Measurements from ENCODE around the gene SBNO1. TPM values are rescaled to one million over a fixed set of nuclear protein-coding genes. Genes with fewer than 3 reads are reported as not detected.

Gene SBNO1
- total RNA-seq, 4 donors from 2014 or later, result 18.6 to 26.4 (median 20.6) TPM

GRCh38 chr12:123280971-123281370 lies 83.7 kb downstream of the SBNO1 start:
- no peak for DNase-seq (ENCODE audit: low spot score)
- ATAC-seq (ENCODE audit: low FRiP score), result no peak
- TF ChIP-seq CTCF (IDR thresholded peaks at IDR 0.05), result no peak

GRCh38 chr12:123278101-123278627 lies 86.5 kb downstream of the SBNO1 start:
- ATAC-seq (ENCODE audit: low FRiP score) (no peak), DNase-seq (ENCODE audit: low spot score) (no peak)
- TF ChIP-seq CTCF (IDR thresholded peaks at IDR 0.05), result no peak

- no peak for TF ChIP-seq CTCF (IDR thresholded peaks at IDR 0.05)
- ATAC-seq (ENCODE audit: low FRiP score) (no peak), DNase-seq (ENCODE audit: low spot score) (no peak)
Observed at GRCh38 chr12:123273166-123273565, 91.5 kb downstream of the SBNO1 start.

- TF ChIP-seq CTCF (IDR thresholded peaks at IDR 0.05), result peak in 2 of 3 donors; percentile 8 to 55
- no peak for DNase-seq (ENCODE audit: low spot score)
Observed at GRCh38 chr12:123271001-123271668, 93.5 kb downstream of the SBNO1 start.

GRCh38 chr12:123270214-123271000 lies 94.2 kb downstream of the SBNO1 start:
- DNase-seq (ENCODE audit: low spot score), result no peak
- ATAC-seq (ENCODE audit: low FRiP score), result peak; percentile 4
- no peak for TF ChIP-seq CTCF (IDR thresholded peaks at IDR 0.05)

More at GRCh38 chr12:123271001-123271668, 93.5 kb downstream of the SBNO1 start:
- peak; percentile 69 for ATAC-seq (ENCODE audit: low FRiP score)

GRCh38 chr12:123269896-123270213 lies 94.8 kb downstream of the SBNO1 start:
- no peak for TF ChIP-seq CTCF (IDR thresholded peaks at IDR 0.05)
- DNase-seq (ENCODE audit: low spot score) (no peak), ATAC-seq (ENCODE audit: low FRiP score) (no peak)

Measured in omental fat pad (tissue), 4 donors.